Measurements from ENCODE around the gene GNB1L.

GRCh38 chr22:19760951-19761724 lies 93.5 kb downstream of the GNB1L start:
- TF ChIP-seq EZH2phosphoT487 (IDR thresholded peaks at IDR 0.05; ENCODE audit: low read depth), result no peak
- TF ChIP-seq CTCF (IDR thresholded peaks at IDR 0.05; ENCODE audit: low read depth, low read length), result no peak
